Suprapubic skin (tissue), 4 donors: ENCODE results near the gene S100PBP.

Experiments used
- EP300 ChIP-seq: sonication (generic); formaldehyde crosslinking; IDR thresholded peaks from one replicate; pipeline ENCODE4 v1.6.1; 2017; ENCODE audit warnings: antibody characterized with exemption
- POLR2A ChIP-seq, 2 donors: fragments of 450-650 bp; IDR thresholded peaks; one replicate each; pipeline ENCODE4 v1.6.1; 2017; ENCODE audit warnings: antibody characterized with exemption in 2 of 2, mild to moderate bottlenecking in 2 of 2, moderate library complexity in 2 of 2
- POLR2AphosphoS5 ChIP-seq, 3 donors: sonication (generic); formaldehyde crosslinking; IDR thresholded peaks; one replicate each; pipeline ENCODE4 v1.6.1; 2017; ENCODE audit warnings: antibody characterized with exemption in 3 of 3
- TF ChIP-seq, protein P1 (sequence below), 2 donors: fragments of 200-600 bp in 1 of 2; fragments of 450-650 bp in 1 of 2; sonication (generic) in 1 of 2; IDR thresholded peaks; one replicate each; pipeline ENCODE4 v1.5.1; 2016 to 2019; ENCODE audit warnings: antibody characterized with exemption in 2 of 2, mild to moderate bottlenecking in 1 of 2, moderate library complexity in 1 of 2

DNA sequence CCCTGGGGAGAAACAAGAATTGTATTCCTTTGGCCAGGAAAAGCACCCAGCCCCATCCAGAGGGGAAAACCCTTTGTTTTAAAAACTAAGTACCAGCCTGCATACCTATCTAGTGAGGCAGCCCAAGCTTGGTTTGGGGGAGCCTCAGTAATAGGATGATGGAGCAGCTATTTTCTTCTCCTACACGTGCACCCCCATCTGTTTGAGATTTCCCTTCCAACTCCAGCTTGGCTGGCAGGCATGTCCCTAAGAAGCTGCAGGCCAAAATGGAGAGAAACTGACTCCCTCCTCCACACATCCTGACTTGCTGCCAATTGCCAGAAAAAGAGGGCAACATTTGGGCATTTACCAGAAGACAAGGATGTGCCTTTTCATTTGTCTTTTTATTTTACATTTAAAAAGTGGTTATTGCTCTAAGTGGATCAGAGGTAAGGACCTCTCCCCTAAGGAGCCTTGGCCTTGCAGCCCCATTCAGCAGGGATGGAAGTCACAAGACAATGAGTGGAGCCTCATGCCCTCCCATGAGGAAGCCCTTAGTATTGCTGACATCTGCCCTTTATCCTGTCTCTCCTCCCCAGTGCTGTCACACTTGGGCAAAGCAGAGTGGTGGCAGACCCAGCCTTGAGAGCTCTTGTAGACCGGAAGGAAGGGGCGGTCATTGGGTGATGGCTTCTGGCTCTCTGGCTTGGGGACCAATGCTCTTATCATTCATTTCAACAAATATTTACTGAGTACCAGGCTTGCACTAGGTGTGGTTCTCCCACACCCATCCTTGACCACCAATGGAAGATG, 44.6 kb downstream of the S100PBP start:
- TF ChIP-seq, protein P1, sequence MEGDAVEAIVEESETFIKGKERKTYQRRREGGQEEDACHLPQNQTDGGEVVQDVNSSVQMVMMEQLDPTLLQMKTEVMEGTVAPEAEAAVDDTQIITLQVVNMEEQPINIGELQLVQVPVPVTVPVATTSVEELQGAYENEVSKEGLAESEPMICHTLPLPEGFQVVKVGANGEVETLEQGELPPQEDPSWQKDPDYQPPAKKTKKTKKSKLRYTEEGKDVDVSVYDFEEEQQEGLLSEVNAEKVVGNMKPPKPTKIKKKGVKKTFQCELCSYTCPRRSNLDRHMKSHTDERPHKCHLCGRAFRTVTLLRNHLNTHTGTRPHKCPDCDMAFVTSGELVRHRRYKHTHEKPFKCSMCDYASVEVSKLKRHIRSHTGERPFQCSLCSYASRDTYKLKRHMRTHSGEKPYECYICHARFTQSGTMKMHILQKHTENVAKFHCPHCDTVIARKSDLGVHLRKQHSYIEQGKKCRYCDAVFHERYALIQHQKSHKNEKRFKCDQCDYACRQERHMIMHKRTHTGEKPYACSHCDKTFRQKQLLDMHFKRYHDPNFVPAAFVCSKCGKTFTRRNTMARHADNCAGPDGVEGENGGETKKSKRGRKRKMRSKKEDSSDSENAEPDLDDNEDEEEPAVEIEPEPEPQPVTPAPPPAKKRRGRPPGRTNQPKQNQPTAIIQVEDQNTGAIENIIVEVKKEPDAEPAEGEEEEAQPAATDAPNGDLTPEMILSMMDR (IDR thresholded peaks at IDR 0.05): no peak
- TF ChIP-seq POLR2A (IDR thresholded peaks at IDR 0.05) (no peak), POLR2AphosphoS5 (IDR thresholded peaks at IDR 0.05) (no peak), EP300 (no peak)
